Measurements from ENCODE around the gene ATAD1.
"Not testable (repeated sequence)": the region's sequence is repeated elsewhere in the genome, so short reads cannot be mapped to it uniquely, and the experiment has no call there.

Gene ATAD1, protein sequence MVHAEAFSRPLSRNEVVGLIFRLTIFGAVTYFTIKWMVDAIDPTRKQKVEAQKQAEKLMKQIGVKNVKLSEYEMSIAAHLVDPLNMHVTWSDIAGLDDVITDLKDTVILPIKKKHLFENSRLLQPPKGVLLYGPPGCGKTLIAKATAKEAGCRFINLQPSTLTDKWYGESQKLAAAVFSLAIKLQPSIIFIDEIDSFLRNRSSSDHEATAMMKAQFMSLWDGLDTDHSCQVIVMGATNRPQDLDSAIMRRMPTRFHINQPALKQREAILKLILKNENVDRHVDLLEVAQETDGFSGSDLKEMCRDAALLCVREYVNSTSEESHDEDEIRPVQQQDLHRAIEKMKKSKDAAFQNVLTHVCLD

GRCh38 chr10:87817609-87818504 is at the start of gene ATAD1:
TSS of gene ATAD1 (minus strand) at chr10:87818226. CDS start at chr10:87814599, 3,627 bp downstream.
- peak; percentile 89 for DNase-seq (ENCODE audit: low spot score)

DNA sequence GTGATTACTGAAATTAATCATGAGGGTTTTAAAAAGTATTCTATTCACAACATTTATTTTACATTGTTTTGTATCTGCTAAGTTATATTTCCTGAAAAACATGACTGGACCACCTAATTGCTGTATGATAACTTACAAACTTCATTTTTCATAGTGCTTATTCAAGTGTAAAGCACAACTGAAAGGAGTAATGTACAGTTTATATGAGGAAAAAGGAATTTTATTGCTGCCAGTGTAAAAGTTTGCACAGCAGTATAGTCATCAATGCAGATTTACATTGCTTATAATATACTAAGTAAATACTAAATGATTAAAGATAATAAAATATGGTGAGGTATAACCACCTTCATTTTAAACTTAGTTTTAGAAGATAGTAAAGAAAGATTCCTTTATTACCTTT is 49.4 kb upstream of the ATAD1 start:
- DNase-seq (ENCODE audit: low spot score), result no peak

DNA sequence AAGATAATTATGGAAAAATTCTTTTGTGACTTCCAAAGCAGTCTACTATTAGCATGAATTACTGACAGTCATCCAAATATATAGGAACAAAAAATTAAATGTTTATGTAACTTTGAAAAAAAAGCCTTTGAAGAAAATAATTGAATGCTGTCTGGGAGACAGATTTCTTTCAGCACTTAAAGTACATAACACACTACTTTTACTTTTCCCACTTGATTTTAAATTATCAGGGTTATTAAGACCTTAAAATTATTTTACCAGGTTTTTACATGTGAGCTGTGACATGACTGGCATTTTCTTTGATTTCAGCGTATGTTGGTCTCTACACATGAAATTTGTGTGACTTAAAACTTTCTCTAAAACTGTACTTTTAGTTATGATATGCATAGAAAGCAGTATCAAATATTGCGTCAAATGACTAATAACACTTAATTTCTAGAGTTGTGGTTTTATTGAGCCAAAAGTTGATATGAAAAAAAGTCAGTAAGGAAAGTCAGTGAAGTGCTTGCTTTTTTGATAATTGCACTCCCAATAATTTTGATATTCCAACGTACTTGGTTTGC is 48.5 kb upstream of the ATAD1 start:
- no peak for DNase-seq (ENCODE audit: low spot score)

GRCh38 chr10:87865241-87865881 is 47.3 kb upstream of the ATAD1 start:
- DNase-seq (ENCODE audit: low spot score), result no peak

- no peak for DNase-seq (ENCODE audit: low spot score)
Measured at GRCh38 chr10:87864496-87865059, 46.6 kb upstream of the ATAD1 start.

- DNase-seq (ENCODE audit: low spot score), result peak; percentile 55
Measured at GRCh38 chr10:87863951-87864495, 46.0 kb upstream of the ATAD1 start.

- DNase-seq (ENCODE audit: low spot score), result peak; percentile 94
Measured at GRCh38 chr10:87863053-87863943, 45.3 kb upstream of the ATAD1 start, which contains the start of the genes KLLN and PTEN. TSS of gene KLLN (minus strand) at chr10:87863533. CDS start at chr10:87862487, 1,046 bp downstream. TSS of gene PTEN (plus strand) at chr10:87863625. CDS start at chr10:87864470, 845 bp downstream.

GRCh38 chr10:87862679-87863052 is 44.6 kb upstream of the ATAD1 start:
- DNase-seq (ENCODE audit: low spot score), result no peak

GRCh38 chr10:87861953-87862678 is 44.1 kb upstream of the ATAD1 start:
- DNase-seq (ENCODE audit: low spot score), result peak; percentile 98

- DNase-seq (ENCODE audit: low spot score), result no peak
Measured at GRCh38 chr10:87861566-87861952, 43.5 kb upstream of the ATAD1 start.

DNA sequence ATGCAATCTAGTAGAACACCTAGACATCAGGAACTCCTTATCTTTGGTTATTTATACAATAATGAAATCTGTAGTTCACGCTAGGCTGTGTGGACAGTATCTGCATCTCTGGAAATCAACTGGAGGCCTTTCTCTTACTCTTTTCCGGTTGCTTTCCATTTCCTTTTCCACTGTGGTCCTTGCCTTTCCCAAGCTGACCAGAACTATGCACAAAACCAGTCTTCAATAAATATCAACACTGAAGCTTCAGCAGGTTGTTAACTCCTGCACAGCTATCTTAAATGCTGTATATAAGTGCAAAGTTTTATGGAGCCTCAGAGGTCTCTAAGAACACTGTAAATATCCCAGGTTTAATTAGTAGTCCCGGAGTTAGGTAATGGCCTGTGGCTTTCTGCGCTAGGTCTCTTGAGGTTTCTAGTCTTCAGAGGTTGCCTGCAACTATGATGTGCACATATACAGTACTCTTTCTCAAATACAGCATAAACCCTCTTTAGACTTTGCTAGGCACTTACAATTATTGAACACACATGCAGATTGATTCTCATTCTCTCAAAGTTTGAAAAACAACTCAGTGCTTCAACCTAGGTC is 42.9 kb upstream of the ATAD1 start:
- DNase-seq (ENCODE audit: low spot score), result no peak

DNA sequence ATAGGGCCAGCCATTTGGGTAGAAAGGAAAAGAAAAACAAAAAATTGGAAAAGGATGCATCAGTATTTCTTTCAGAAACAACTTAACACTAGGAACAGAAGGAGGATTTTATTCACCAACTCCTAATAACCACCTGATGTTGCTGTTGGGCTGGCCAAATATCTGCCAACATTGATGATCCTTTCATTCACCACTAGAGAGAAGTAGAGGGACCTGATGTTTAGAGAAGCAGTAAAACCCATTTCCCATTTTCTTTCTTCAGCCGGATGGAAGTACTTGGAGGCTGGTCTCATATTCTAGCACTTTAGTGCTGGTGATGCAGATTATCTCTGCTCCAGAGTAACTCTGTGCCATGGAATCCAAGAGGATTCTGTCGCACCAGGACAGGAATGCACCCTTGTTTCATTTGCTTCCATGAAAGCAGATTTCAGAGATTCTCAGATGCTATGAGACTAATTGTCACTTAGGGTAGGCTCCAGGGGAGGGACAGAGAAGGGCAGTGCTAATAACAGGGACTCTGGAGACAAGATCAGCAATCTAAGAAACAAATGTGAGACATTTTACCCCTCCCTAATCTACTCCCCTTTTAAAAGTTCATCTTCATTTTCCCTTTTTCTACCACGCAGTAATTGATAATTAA is 42.2 kb upstream of the ATAD1 start:
- DNase-seq (ENCODE audit: low spot score), result no peak

- not testable (repeated sequence) for DNase-seq (ENCODE audit: low spot score)
Measured at GRCh38 chr10:87855665-87856064, 37.6 kb upstream of the ATAD1 start.

DNA sequence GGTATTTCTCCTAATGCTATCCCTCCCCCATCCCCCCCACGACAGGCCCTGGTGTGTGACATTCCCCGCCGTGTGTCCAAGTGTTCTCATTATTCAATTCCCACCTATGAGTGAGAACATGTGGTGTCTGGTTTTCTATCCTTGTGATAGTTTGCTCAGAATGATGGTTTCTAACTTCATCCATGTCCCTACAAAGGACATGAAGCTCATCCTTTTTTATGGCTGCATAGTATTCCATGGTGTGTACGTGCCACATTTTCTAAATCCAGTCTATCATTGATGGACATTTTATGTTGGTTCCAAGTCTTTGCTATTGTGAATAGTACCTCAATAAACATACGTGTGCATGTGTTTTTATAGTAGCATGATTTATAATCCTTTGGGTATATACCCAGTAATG is 37.2 kb upstream of the ATAD1 start:
- not testable (repeated sequence) for DNase-seq (ENCODE audit: low spot score)

DNA sequence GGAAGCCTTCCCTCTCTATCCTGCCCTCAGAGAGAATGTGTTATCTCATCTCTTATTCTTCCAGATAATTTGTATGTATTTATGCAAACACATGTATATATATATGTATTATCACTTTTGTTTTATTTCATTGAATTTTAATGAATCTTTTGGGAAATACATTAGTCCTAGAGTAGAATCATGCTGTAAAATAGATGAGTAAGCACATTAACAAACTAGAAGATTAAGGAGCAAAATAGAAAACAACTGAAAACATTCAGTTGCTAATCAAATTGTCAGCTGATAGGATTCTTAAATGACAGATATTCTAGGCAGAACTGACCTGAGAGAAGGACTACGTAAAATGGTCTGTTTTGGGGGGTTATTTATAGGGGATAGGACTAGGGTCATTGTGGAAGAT is 34.1 kb upstream of the ATAD1 start:
- DNase-seq (ENCODE audit: low spot score), result no peak

DNA sequence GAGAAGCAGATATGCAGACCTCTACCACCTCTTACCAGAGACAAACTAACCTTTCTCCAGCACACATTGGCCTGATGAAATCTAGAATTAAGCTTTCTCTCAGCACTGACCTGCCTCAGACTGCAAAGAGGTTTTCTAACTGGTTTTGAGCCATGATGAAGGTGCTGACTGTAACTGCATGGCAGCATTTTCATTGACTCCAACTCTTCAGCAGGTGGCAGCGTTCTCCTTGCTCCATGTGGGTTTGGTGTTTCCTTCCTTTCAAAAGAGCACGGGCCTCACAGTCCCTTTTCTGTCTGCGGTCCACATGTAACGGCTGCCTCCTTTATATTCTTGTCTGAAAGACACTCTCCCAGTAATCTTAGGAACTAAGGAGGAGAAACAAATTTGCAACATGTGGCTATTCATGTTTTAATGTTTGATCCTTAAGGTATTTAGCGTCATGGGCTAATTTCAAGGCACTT is 32.7 kb upstream of the ATAD1 start:
- DNase-seq (ENCODE audit: low spot score), result peak; percentile 61

DNA sequence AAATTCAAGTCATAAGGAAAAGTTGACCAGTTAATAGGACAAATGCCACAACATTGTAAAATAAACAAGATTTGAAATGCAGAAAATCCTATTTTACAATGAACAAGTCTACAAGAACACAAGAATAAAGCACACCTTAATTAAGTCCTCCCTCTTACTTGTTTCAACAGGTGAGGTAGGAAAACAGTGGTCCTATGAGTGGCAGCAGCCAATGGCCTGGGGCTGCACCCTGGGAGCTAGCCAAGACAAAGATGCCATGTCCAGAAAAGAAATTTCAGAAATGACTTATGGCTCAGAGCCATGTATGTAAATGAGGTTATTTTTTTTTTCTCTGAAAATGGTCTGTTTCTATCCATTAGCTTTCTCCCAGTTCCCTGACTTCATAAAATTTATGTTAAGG is 31.0 kb upstream of the ATAD1 start:
- DNase-seq (ENCODE audit: low spot score), result no peak

- no peak for DNase-seq (ENCODE audit: low spot score)
Measured at GRCh38 chr10:87847550-87847949, 29.5 kb upstream of the ATAD1 start.

GRCh38 chr10:87846711-87847110 is 28.7 kb upstream of the ATAD1 start:
- DNase-seq (ENCODE audit: low spot score), result not testable (repeated sequence)
